ENCODE results near the gene KTI12.

DNA sequence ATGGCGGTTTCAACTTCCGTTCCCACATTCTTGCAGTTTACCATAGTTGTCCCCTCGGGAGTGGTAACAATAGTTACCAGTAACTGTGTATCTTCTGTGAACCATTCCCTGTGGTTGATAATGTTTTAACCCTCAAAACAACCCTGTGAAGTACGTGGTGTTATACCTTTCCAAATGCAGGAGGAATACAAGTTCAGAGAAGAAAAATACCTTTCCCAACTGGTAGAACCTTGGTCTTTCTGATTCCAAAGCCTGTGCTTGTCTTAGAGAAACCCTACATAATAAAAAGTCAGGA is 23.3 kb upstream of the KTI12 start:
- TF ChIP-seq, protein P1, sequence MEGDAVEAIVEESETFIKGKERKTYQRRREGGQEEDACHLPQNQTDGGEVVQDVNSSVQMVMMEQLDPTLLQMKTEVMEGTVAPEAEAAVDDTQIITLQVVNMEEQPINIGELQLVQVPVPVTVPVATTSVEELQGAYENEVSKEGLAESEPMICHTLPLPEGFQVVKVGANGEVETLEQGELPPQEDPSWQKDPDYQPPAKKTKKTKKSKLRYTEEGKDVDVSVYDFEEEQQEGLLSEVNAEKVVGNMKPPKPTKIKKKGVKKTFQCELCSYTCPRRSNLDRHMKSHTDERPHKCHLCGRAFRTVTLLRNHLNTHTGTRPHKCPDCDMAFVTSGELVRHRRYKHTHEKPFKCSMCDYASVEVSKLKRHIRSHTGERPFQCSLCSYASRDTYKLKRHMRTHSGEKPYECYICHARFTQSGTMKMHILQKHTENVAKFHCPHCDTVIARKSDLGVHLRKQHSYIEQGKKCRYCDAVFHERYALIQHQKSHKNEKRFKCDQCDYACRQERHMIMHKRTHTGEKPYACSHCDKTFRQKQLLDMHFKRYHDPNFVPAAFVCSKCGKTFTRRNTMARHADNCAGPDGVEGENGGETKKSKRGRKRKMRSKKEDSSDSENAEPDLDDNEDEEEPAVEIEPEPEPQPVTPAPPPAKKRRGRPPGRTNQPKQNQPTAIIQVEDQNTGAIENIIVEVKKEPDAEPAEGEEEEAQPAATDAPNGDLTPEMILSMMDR (conservative IDR thresholded peaks at IDR 0.05; ENCODE audit: low read length) = no peak
- TF ChIP-seq EZH2phosphoT487 (IDR thresholded peaks at IDR 0.05; ENCODE audit: borderline replicate concordance, low read depth, low read length) = no peak

Measured in OCI-LY7 (cell line).